Ovary (tissue), 9 donors: ENCODE data around the gene PCDHGA1. TPM values are rescaled to one million over a fixed set of nuclear protein-coding genes. Genes with fewer than 3 reads are reported as not detected.

Experiments used
- DNase-seq, 5 donors: peaks; one replicate each; pipeline ENCODE4 v3.0.0-alpha.2; 2019 to 2020
- H3K27ac ChIP-seq, 2 donors: fragments of 200-600 bp; one replicate each; pipeline versions ENCODE4 v1.5.1 to v1.8.0; 2019 to 2022
- H3K27me3 ChIP-seq: fragments of 200-600 bp; one replicate; pipeline ENCODE4 v1.8.0; 2022
- H3K36me3 ChIP-seq: fragments of 200-600 bp; sonication (generic); one replicate; pipeline ENCODE4 v1.5.1; 2019
- H3K4me1 ChIP-seq: one replicate; pipeline ENCODE4 v1.8.1; 2013; ENCODE audit warnings: mild to moderate bottlenecking, moderate library complexity; ENCODE audit not compliant: insufficient read depth
- H3K4me3 ChIP-seq: fragments of 200-600 bp; sonication (generic); one replicate; pipeline ENCODE4 v1.5.1; 2017
- H3K9me3 ChIP-seq, 2 donors: fragments of 200-600 bp in 1 of 2; sonication (generic) in 1 of 2; one replicate each; pipeline versions ENCODE4 v1.5.1 to v1.8.1; 2013 to 2019; ENCODE audit warnings: mild to moderate bottlenecking in 1 of 2, moderate library complexity in 1 of 2
- EP300 ChIP-seq: sonication (generic); formaldehyde crosslinking; IDR thresholded peaks from one replicate; pipeline ENCODE4 v1.6.1; 2017; ENCODE audit warnings: antibody characterized with exemption
- POLR2A ChIP-seq: fragments of 450-650 bp; IDR thresholded peaks from one replicate; pipeline ENCODE4 v1.6.1; 2017; ENCODE audit warnings: antibody characterized with exemption, mild to moderate bottlenecking, moderate library complexity
- WGBS, 3 donors: extraction: QIAGEN DNeasy Blood & Tissue Kit in 1 of 3; methylation state at CpG; one replicate each; pipeline versions ENCODE4 v1.1.5 to v1.1.7; 2013 to 2017; 5-methylcytosine and 5-hydroxymethylcytosine counted together
- intact Hi-C, 4 donors: fragments of 100-400 bp; cut with DNase I; formaldehyde crosslinking; loops; one replicate each; pipeline versions ENCODE4 v1.11.0 to v1.15.1; 2022 to 2023
- polyA plus RNA-seq, 2 donors: library from polyadenylated mRNA; stranded (reverse); fragments of 200-250 nt in 1 of 2; fragments of 350-450 nt in 1 of 2; fragmentation: Illumina TruSeq in 1 of 2; extraction: RNeasy Lipid Tissue Mini Kit (QIAGEN cat#74804) in 1 of 2; gene quantifications; one replicate each; pipeline ENCODE4 v1.2.3, GENCODE V29; 2013 to 2014
- total RNA-seq, 7 donors: library from RNA; depleted of rRNA in 2 of 7; stranded (reverse); fragments of >200 nt in 2 of 7; fragmentation: NEBNext Ultra II Directional in 3 of 7; extraction: Animal tissue kit (Norgen Biotek cat#: 25700) in 3 of 7; gene quantifications; one replicate each; pipeline versions ENCODE4 v1.1.0 to v1.2.4, GENCODE V29; 2016 to 2023
- TF ChIP-seq, protein P1 (sequence below), 3 donors: fragments of 450-650 bp in 2 of 3; fragments of 200-600 bp in 1 of 3; IDR thresholded peaks; one replicate each; pipeline versions ENCODE4 v1.5.1 to v1.8.0; 2016 to 2022; ENCODE audit warnings: antibody characterized with exemption in 3 of 3, mild to moderate bottlenecking in 1 of 3
- donor health status: DM: no; HTN: no; CAD: no; lungs with moderate emphysema.
- donor health status: DM: no; HTN: no; CAD: no.
- donor health status: Bipolar disorder and iron deficiency.
- donor health status: DM: yes; HTN: yes; CAD: no.
- donor health status: DM: no; HTN: no; CAD: no.
- donor health status: DM: yes; HTN: yes; CAD: no.

Gene PCDHGA1
- total and polyA plus RNA-seq, 9 donors: 0.29 to 2.8 (median 0.94) TPM

DNA sequence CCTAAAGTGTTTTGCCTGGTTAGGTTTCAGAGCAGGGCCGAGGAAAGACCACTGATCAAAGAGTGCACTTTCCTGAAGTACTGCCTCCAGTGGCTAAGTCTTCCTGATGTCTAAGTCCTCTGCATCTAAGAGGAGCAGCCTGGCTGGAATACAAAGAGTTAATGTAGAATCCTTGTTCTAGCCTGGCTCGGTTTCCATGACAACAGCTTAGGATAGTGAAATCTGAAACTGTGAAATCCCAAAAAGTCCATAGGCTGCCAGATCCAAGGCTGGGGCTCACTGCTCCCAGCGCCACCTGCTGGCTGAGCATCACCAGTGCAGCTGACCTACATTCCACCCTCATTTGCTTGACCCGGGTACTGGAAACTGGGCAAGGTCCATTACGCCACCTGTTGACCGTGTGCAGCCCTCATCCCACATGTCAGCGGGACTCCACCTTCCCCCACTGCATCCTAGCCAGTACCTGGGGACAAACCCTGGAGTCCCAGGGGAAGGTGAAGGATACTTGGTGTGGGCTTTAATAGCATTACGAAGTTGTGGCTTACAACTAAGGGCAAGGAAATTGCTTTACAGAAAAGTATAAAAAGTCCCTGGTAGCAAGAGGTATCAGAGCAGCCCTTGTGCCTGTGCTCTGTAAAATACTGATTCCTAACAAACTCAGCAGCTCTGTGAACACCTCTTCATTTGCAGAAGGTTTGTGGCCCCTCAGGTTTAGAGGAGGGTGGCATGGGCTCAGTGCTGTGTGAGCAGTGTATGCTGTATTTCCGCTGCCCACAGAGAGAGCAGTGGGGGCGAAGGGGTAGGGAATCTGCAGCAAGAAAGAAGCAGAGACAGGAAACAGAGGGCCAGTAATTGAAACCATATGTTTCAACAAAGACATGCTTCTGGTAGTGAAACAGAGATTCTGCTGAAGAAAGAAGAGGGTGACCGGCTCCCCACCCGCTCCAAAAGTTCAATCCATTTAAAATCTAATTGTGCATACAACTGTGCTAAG lies 194.6 kb downstream of the PCDHGA1 start:
- H3K4me1 ChIP-seq: peaks cover 2% of the 10 kb centered on the region
- no peaks in the 10 kb centered on the region for H3K27me3 ChIP-seq
- H3K4me3 ChIP-seq: no peak overlapping the region
- 16 to 24% (median 21%) methylated on average over 12 of the region's 12 CpGs for WGBS, 3 donors
- H3K9me3 ChIP-seq: no peaks in the 10 kb centered on the region
- TF ChIP-seq EP300: no peak
- TF ChIP-seq, protein P1, sequence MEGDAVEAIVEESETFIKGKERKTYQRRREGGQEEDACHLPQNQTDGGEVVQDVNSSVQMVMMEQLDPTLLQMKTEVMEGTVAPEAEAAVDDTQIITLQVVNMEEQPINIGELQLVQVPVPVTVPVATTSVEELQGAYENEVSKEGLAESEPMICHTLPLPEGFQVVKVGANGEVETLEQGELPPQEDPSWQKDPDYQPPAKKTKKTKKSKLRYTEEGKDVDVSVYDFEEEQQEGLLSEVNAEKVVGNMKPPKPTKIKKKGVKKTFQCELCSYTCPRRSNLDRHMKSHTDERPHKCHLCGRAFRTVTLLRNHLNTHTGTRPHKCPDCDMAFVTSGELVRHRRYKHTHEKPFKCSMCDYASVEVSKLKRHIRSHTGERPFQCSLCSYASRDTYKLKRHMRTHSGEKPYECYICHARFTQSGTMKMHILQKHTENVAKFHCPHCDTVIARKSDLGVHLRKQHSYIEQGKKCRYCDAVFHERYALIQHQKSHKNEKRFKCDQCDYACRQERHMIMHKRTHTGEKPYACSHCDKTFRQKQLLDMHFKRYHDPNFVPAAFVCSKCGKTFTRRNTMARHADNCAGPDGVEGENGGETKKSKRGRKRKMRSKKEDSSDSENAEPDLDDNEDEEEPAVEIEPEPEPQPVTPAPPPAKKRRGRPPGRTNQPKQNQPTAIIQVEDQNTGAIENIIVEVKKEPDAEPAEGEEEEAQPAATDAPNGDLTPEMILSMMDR (IDR thresholded peaks at IDR 0.05): peak; percentile 99 to 100 (median 100)
- intact Hi-C loops: loop anchor here in 3 of 4 donors (5.0 to 10.0 kb wide), 3 partner anchors 37 to 110 kb away; partner anchors contain the start of genes PCDHGA10 (in 1 of the 3), PCDHGB7 (in 1 of the 3) and PCDHGC3 (in 1 of the 3)
- H3K27ac ChIP-seq: peak overlapping the region in 1 of 2 donors; percentile 61
- DNase-seq: peak; percentile 87 to 92 (median 92)
- no peaks in the 10 kb centered on the region for H3K36me3 ChIP-seq

DNA sequence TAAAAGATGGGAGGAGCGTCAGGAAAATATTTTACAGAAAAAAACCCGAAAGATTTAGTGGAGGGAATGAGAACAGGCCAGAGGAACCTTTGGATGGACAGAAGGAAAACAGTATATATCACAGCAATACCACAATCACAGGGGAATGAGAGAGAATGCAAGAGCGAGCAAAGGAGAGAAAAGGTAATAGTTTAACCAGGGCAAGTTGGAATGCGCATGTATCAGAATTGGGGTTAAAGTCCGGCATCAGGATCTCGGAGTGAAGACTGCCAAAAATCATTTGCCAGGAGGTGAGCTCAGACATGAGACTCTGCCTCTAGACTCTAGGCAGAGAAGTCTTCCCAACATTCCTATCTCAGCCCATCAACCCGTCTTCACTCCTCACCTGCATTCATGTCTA lies 195.3 kb downstream of the PCDHGA1 start:
- peak overlapping the region in 1 of 2 donors; percentile 61 for H3K27ac ChIP-seq
- no peak for DNase-seq
- intact Hi-C loops: loop anchor here in 3 of 4 donors (5.0 to 10.0 kb wide), 3 partner anchors 37 to 111 kb away; partner anchors contain the start of genes PCDHGA10 (in 1 of the 3), PCDHGB7 (in 1 of the 3) and PCDHGC3 (in 1 of the 3)
- 63 to 74% (median 70%) methylated on average over 7 of the region's 7 CpGs for WGBS, 3 donors
- H3K27me3 ChIP-seq: no peaks in the 10 kb centered on the region
- peaks cover 2% of the 10 kb centered on the region for H3K4me1 ChIP-seq
- TF ChIP-seq POLR2A (no peak), EP300 (no peak)
- TF ChIP-seq, protein P1 (IDR thresholded peaks at IDR 0.05): no peak
- H3K36me3 ChIP-seq: no peaks in the 10 kb centered on the region
- no peak overlapping the region for H3K4me3 ChIP-seq
- H3K9me3 ChIP-seq: no peaks in the 10 kb centered on the region

DNA sequence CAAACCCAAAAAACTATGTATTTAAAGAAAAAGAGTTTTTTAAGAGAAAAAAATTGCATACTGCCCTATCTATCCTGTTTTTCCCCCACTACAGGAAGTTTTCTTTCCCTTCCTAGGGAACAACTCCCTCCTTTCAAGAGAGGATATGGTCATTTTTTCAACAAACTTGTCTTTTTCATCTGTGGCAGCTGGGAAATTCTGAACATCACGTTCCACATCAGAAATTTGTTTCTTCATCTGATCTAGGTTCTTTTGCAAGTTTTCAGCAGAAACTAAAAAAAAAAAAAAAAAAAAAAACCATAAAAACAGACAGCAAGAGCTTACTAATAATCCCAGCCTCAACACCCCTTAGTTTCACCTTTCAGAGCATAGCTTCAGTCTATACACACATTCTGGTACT lies 197.1 kb downstream of the PCDHGA1 start:
- peaks cover 2% of the 10 kb centered on the region for H3K4me1 ChIP-seq
- 38 to 52% (median 47%) methylated on average over 1 of the region's 1 CpG for WGBS, 3 donors

More for the DNA sequence above, 197.1 kb downstream of the PCDHGA1 start:
- Histone ChIP-seq H3K27me3 (no peaks in the 10 kb centered on the region), H3K36me3 (no peaks in the 10 kb centered on the region), H3K27ac (no peak overlapping the region), H3K9me3 (no peaks in the 10 kb centered on the region), H3K4me3 (no peak overlapping the region)
- DNase-seq: no peak
- intact Hi-C loops: loop anchor here in 3 of 4 donors (5.0 to 10.0 kb wide), 3 partner anchors 35 to 113 kb away; partner anchors contain the start of genes PCDHGA10 (in 1 of the 3), PCDHGB7 (in 1 of the 3) and PCDHGC3 (in 1 of the 3)
- TF ChIP-seq, protein P1 (IDR thresholded peaks at IDR 0.05): no peak
- TF ChIP-seq POLR2A (no peak), EP300 (no peak)
